Mesenchymal stem cell (in vitro differentiated cells and primary cell): Measurements from ENCODE around the gene RAPGEF6.

Experiments
- DNase-seq: peaks from one replicate; pipeline ENCODE4 v3.0.0-alpha.2; 2013
- H2AFZ ChIP-seq: one replicate; pipeline ENCODE4 v1.6.1; 2013; ENCODE audit warnings: low read depth, mild to moderate bottlenecking, control low read depth, inconsistent platforms, low read length, moderate library complexity
- H2AK5ac ChIP-seq: 2 replicates; pipeline ENCODE4 v1.6.1; 2013; ENCODE audit warnings: low read length, moderate library complexity, mild to moderate bottlenecking, inconsistent platforms; ENCODE audit not compliant: severe bottlenecking
- H2BK120ac ChIP-seq: one replicate; pipeline ENCODE4 v1.6.1; 2013; ENCODE audit warnings: low read depth, mild to moderate bottlenecking, inconsistent platforms, low read length, moderate library complexity
- H2BK12ac ChIP-seq, 2 experiments: one replicate each; pipeline ENCODE4 v1.6.1; 2013; ENCODE audit warnings: inconsistent platforms in 2 of 2, low read length in 2 of 2, mild to moderate bottlenecking in 2 of 2, moderate library complexity in 2 of 2, control low read depth in 1 of 2
- H2BK15ac ChIP-seq: one replicate; pipeline ENCODE4 v1.6.1; 2013; ENCODE audit warnings: mild to moderate bottlenecking, low read depth, inconsistent platforms; ENCODE audit not compliant: poor library complexity, severe bottlenecking
- H2BK5ac ChIP-seq: 2 replicates; pipeline ENCODE4 v1.6.1; 2013; ENCODE audit warnings: low read depth, mild to moderate bottlenecking, low read length, control low read depth, inconsistent platforms; ENCODE audit not compliant: poor library complexity, severe bottlenecking
- H3K14ac ChIP-seq, 2 experiments: one replicate each; pipeline ENCODE4 v1.6.1; 2013; ENCODE audit warnings: inconsistent platforms in 2 of 2, low read length in 2 of 2, control low read depth in 1 of 2, mild to moderate bottlenecking in 1 of 2, moderate library complexity in 1 of 2
- H3K18ac ChIP-seq, 2 experiments: one replicate each; pipeline ENCODE4 v1.6.1; 2013; ENCODE audit warnings: inconsistent platforms in 2 of 2, low read length in 2 of 2, control low read depth in 1 of 2, low read depth in 1 of 2, mild to moderate bottlenecking in 1 of 2
- H3K23ac ChIP-seq, 2 experiments: one replicate each; pipeline ENCODE4 v1.6.1; 2013; ENCODE audit warnings: inconsistent platforms in 2 of 2, low read length in 2 of 2, mild to moderate bottlenecking in 2 of 2, moderate library complexity in 2 of 2, control low read depth in 1 of 2
- H3K27ac ChIP-seq: 2 replicates; pipeline ENCODE4 v1.5.1; 2013; ENCODE audit warnings: mild to moderate bottlenecking, moderate library complexity, low read length, control low read depth, inconsistent platforms; ENCODE audit not compliant: poor library complexity, severe bottlenecking
- H3K27me3 ChIP-seq, 2 experiments: 2 replicates each; pipeline versions ENCODE4 v1.6.1 to v1.7.0; 2013; ENCODE audit warnings: low read length in 2 of 2, mild to moderate bottlenecking in 2 of 2, moderate library complexity in 2 of 2, control low read depth in 1 of 2, inconsistent platforms in 1 of 2; ENCODE audit not compliant: control insufficient read depth in 1 of 2, insufficient read depth in 1 of 2
- H3K36me3 ChIP-seq, 2 experiments: 2 replicates each; pipeline versions ENCODE4 v1.6.1 to v1.7.0; 2013; ENCODE audit warnings: low read length in 2 of 2, control low read depth in 1 of 2, inconsistent platforms in 1 of 2, low read depth in 1 of 2, mild to moderate bottlenecking in 1 of 2; ENCODE audit not compliant: insufficient read depth in 2 of 2, control insufficient read depth in 1 of 2
- H3K4ac ChIP-seq, 2 experiments: one replicate each; pipeline ENCODE4 v1.6.1; 2013; ENCODE audit warnings: inconsistent platforms in 2 of 2, low read length in 2 of 2, mild to moderate bottlenecking in 2 of 2, moderate library complexity in 2 of 2, control low read depth in 1 of 2, low read depth in 1 of 2
- H3K4me1 ChIP-seq: 2 replicates; pipeline ENCODE4 v1.6.1; 2013; ENCODE audit warnings: low read depth, low read length, control low read depth; ENCODE audit not compliant: control insufficient read depth, insufficient read depth
- H3K4me2 ChIP-seq: 2 replicates; pipeline ENCODE4 v1.6.1; 2013; ENCODE audit warnings: low read length, mild to moderate bottlenecking, inconsistent platforms; ENCODE audit not compliant: poor library complexity, severe bottlenecking
- H3K4me3 ChIP-seq, 2 experiments: 2 replicates each; pipeline versions ENCODE4 v1.5.1 to v1.7.0; 2013; ENCODE audit warnings: low read length in 2 of 2, mild to moderate bottlenecking in 2 of 2, control low read depth in 1 of 2, low read depth in 1 of 2; ENCODE audit not compliant: insufficient read depth in 1 of 2
- H3K79me1 ChIP-seq: replicated peaks from 2 replicates; pipeline ENCODE4 v1.6.1; 2013; ENCODE audit warnings: mild to moderate bottlenecking, control low read depth, low read length, inconsistent platforms; ENCODE audit not compliant: poor library complexity, severe bottlenecking
- H3K9ac ChIP-seq: 2 replicates; pipeline ENCODE4 v1.7.0; 2013; ENCODE audit warnings: mild to moderate bottlenecking, low read length, moderate library complexity
- H3K9me3 ChIP-seq: 2 replicates; pipeline ENCODE4 v1.7.0; 2013; ENCODE audit warnings: mild to moderate bottlenecking, low read length; ENCODE audit not compliant: control insufficient read depth
- H4K8ac ChIP-seq: one replicate; pipeline ENCODE4 v1.6.1; 2013; ENCODE audit warnings: inconsistent platforms, mild to moderate bottlenecking, low read length, moderate library complexity
- H4K91ac ChIP-seq: one replicate; pipeline ENCODE4 v1.6.1; 2013; ENCODE audit warnings: mild to moderate bottlenecking, low read length, inconsistent platforms
- WGBS: methylation state at CpG from one replicate; pipeline ENCODE4 v1.1.7; 2013; ENCODE audit warnings: mixed read lengths; 5-methylcytosine and 5-hydroxymethylcytosine counted together

The RAPGEF6 gene

GRCh38 chr5:131496400-131496713 lies 138.7 kb downstream of the RAPGEF6 start:
- no CpG with 5 or more reads among the region's 1 CpG for WGBS
- DNase-seq: no peak

GRCh38 chr5:131495536-131496399 lies 139.3 kb downstream of the RAPGEF6 start:
- Histone ChIP-seq H3K4ac (no peak overlapping the region), H3K4me1 (peaks cover 7% of the 10 kb centered on the region), H2BK12ac (no peak overlapping the region), H3K4me3 (no peak overlapping the region), H3K36me3 (peaks cover 3 to 47% of the 10 kb centered on the region in 2 experiments), H3K27ac (no peak overlapping the region), H3K9ac (no peak overlapping the region), H3K27me3 (no peaks in the 10 kb centered on the region), H2BK120ac (no peak overlapping the region), H2AK5ac (no peak overlapping the region), H3K79me1 (peaks cover 12% of the 10 kb centered on the region), H2BK5ac (no peak overlapping the region), H2AFZ (no peak overlapping the region), H3K14ac (no peak overlapping the region), H3K9me3 (no peaks in the 10 kb centered on the region), H3K23ac (no peak overlapping the region), H4K8ac (no peak overlapping the region), H3K4me2 (no peak overlapping the region), H2BK15ac (no peak overlapping the region), H3K18ac (no peak overlapping the region), H4K91ac (no peak overlapping the region)
- WGBS: 95% methylated on average over 5 of the region's 8 CpGs
- DNase-seq: no peak

More at GRCh38 chr5:131496400-131496713, 138.7 kb downstream of the RAPGEF6 start:
- Histone ChIP-seq H3K27ac (no peak overlapping the region), H4K8ac (no peak overlapping the region), H3K18ac (no peak overlapping the region), H3K27me3 (no peaks in the 10 kb centered on the region), H2BK12ac (no peak overlapping the region), H3K79me1 (peaks cover 11% of the 10 kb centered on the region), H2AFZ (no peak overlapping the region), H3K4me1 (peaks cover 7% of the 10 kb centered on the region), H3K4me2 (no peak overlapping the region), H3K9ac (no peak overlapping the region), H2BK120ac (no peak overlapping the region), H2BK15ac (no peak overlapping the region), H4K91ac (no peak overlapping the region), H2BK5ac (no peak overlapping the region), H3K23ac (no peak overlapping the region), H3K36me3 (peaks cover 3 to 46% of the 10 kb centered on the region in 2 experiments), H3K14ac (no peak overlapping the region), H3K4ac (no peak overlapping the region), H3K4me3 (no peak overlapping the region), H3K9me3 (no peaks in the 10 kb centered on the region), H2AK5ac (no peak overlapping the region)

- Histone ChIP-seq H2AK5ac (no peak overlapping the region), H3K4me3 (no peak overlapping the region), H3K36me3 (peaks cover 6 to 39% of the 10 kb centered on the region in 2 experiments), H2BK5ac (no peak overlapping the region), H2BK15ac (no peak overlapping the region), H3K14ac (no peak overlapping the region), H2BK12ac (no peak overlapping the region), H3K9me3 (no peaks in the 10 kb centered on the region), H3K23ac (no peak overlapping the region), H3K4me2 (no peak overlapping the region), H4K8ac (no peak overlapping the region), H2AFZ (no peak overlapping the region), H2BK120ac (no peak overlapping the region), H4K91ac (no peak overlapping the region), H3K27ac (no peak overlapping the region), H3K18ac (no peak overlapping the region), H3K4ac (no peak overlapping the region), H3K27me3 (no peaks in the 10 kb centered on the region), H3K9ac (no peak overlapping the region), H3K4me1 (peaks cover 7% of the 10 kb centered on the region), H3K79me1 (peaks cover 8% of the 10 kb centered on the region)
- DNase-seq: no peak
- WGBS: 75% methylated on average over 1 of the region's 1 CpG
These were observed 143.3 kb downstream of the RAPGEF6 start for GRCh38 chr5:131491749-131492148.

- DNase-seq: no peak
- Histone ChIP-seq H3K23ac (no peak overlapping the region), H2BK120ac (no peak overlapping the region), H3K18ac (no peak overlapping the region), H3K4me1 (peaks cover 6% of the 10 kb centered on the region), H3K27ac (no peak overlapping the region), H2BK15ac (no peak overlapping the region), H3K79me1 (peaks cover 8% of the 10 kb centered on the region), H3K9ac (peak overlapping the region; percentile 62), H2AFZ (no peak overlapping the region), H3K4me2 (no peak overlapping the region), H3K14ac (no peak overlapping the region), H3K36me3 (peaks cover 3 to 15% of the 10 kb centered on the region in 2 experiments), H3K27me3 (no peaks in the 10 kb centered on the region), H3K4ac (no peak overlapping the region), H4K91ac (no peak overlapping the region), H2AK5ac (no peak overlapping the region), H2BK5ac (no peak overlapping the region), H4K8ac (no peak overlapping the region), H2BK12ac (no peak overlapping the region), H3K9me3 (no peaks in the 10 kb centered on the region), H3K4me3 (no peak overlapping the region)
- 100% methylated on average over 2 of the region's 3 CpGs for WGBS
These were observed 146.6 kb downstream of the RAPGEF6 start for GRCh38 chr5:131488463-131488862.
